Prostate gland (tissue), 2 donors: Measurements from ENCODE around the gene MDFI.

Experiments
- POLR2A ChIP-seq: fragments of 450-650 bp; IDR thresholded peaks from one replicate; pipeline ENCODE4 v1.6.1; 2016; ENCODE audit warnings: antibody characterized with exemption, mild to moderate bottlenecking
- POLR2AphosphoS5 ChIP-seq: sonication (generic); formaldehyde crosslinking; IDR thresholded peaks from one replicate; pipeline ENCODE4 v1.6.1; 2017; ENCODE audit warnings: antibody characterized with exemption
- TF ChIP-seq, protein P1 (sequence below), 4 experiments: fragments of 200-600 bp in 2 of 4; fragments of 450-650 bp in 2 of 4; sonication (generic) in 2 of 4; IDR thresholded peaks; 1 replicate in 3 of 4; 2 replicates in 1 of 4; pipeline ENCODE4 v1.5.1; 2016 to 2019; ENCODE audit warnings: antibody characterized with exemption in 4 of 4, mild to moderate bottlenecking in 2 of 4, moderate library complexity in 2 of 4

DNA sequence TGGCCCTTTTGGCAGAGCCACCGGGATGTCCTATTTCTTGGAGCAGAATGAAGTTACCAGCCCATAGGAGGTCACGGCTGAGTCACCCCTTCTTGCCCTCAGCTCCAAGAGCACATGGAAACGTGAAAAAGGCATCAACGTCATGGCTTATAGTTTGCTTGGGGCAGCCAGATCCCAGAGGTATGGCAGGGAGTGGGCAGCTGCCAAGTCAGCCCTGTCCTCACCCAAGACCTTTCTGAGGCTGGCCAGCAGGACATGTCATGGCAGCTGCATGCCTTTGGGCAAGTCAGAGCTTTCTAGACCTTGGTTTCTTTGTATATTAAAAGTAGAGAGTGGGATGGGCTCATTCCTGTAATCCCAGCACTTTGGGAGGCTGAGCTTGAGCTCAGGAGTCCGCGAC is 8.2 kb upstream of the MDFI start:
- TF ChIP-seq, protein P1, sequence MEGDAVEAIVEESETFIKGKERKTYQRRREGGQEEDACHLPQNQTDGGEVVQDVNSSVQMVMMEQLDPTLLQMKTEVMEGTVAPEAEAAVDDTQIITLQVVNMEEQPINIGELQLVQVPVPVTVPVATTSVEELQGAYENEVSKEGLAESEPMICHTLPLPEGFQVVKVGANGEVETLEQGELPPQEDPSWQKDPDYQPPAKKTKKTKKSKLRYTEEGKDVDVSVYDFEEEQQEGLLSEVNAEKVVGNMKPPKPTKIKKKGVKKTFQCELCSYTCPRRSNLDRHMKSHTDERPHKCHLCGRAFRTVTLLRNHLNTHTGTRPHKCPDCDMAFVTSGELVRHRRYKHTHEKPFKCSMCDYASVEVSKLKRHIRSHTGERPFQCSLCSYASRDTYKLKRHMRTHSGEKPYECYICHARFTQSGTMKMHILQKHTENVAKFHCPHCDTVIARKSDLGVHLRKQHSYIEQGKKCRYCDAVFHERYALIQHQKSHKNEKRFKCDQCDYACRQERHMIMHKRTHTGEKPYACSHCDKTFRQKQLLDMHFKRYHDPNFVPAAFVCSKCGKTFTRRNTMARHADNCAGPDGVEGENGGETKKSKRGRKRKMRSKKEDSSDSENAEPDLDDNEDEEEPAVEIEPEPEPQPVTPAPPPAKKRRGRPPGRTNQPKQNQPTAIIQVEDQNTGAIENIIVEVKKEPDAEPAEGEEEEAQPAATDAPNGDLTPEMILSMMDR (IDR thresholded peaks at IDR 0.05), result no peak
- TF ChIP-seq POLR2A, result no peak
- TF ChIP-seq POLR2AphosphoS5, result no peak
